Lower leg skin (tissue), 4 donors: ENCODE data around the gene PTH2R. TPM values are rescaled to one million over a fixed set of nuclear protein-coding genes. Genes with fewer than 3 reads are reported as not detected.
"Not testable (repeated sequence)": the region's sequence is repeated elsewhere in the genome, so short reads cannot be mapped to it uniquely, and the experiment has no call there.

Experiments used
- DNase-seq, 2 donors: peaks; one replicate each; pipeline ENCODE4 v3.0.0-alpha.2; 2019; ENCODE audit warnings: low spot score in 2 of 2
- H3K4me3 ChIP-seq: fragments of 200-600 bp; sonication (generic); 2 replicates; pipeline ENCODE4 v1.5.1; 2017; ENCODE audit warnings: mild to moderate bottlenecking, low read depth; ENCODE audit not compliant: poor library complexity, severe bottlenecking
- CTCF ChIP-seq, 3 donors: fragments of 450-650 bp; IDR thresholded peaks; one replicate each; pipeline ENCODE4 v1.5.1; 2016; ENCODE audit warnings: antibody characterized with exemption in 3 of 3, mild to moderate bottlenecking in 3 of 3, moderate library complexity in 2 of 3
- POLR2A ChIP-seq, 2 donors: fragments of 450-650 bp; IDR thresholded peaks; one replicate each; pipeline ENCODE4 v1.6.1; 2016 to 2017; ENCODE audit warnings: antibody characterized with exemption in 2 of 2, mild to moderate bottlenecking in 1 of 2, moderate library complexity in 1 of 2
- WGBS, 2 donors: methylation state at CpG; one replicate each; pipeline ENCODE4 v1.1.5; 2018; 5-methylcytosine and 5-hydroxymethylcytosine counted together
- intact Hi-C: fragments of 100-400 bp; cut with DNase I; formaldehyde crosslinking; loops from one replicate; pipeline ENCODE4 v1.15.0; 2023; ENCODE audit warnings: low total_unique reads
- total RNA-seq, 4 donors: library from RNA; depleted of rRNA; stranded (reverse); fragments of >200 nt; gene quantifications; one replicate each; pipeline ENCODE4 v1.1.0, GENCODE V29; 2016

PTH2R gene
- total RNA-seq, 4 donors from 2014 or later = 0.25 to 0.29 TPM; not detected in 2

GRCh38 chr2:208384637-208385036, 22.0 kb upstream of the PTH2R start:
- H3K4me3 ChIP-seq = no peak overlapping the region
- no peak for DNase-seq
- TF ChIP-seq CTCF (IDR thresholded peaks at IDR 0.05) (no peak), POLR2A (IDR thresholded peaks at IDR 0.05) (no peak)
- intact Hi-C loops = no loop called here
- WGBS, 2 donors = 78 to 80% methylated on average over 4 of the region's 4 CpGs

GRCh38 chr2:208386541-208386940, 20.1 kb upstream of the PTH2R start:
- intact Hi-C loops = no loop called here
- DNase-seq = no peak
- WGBS, 2 donors = 22 to 36% methylated on average over 2 of the region's 2 CpGs
- H3K4me3 ChIP-seq = no peak overlapping the region
- TF ChIP-seq CTCF (IDR thresholded peaks at IDR 0.05) (no peak), POLR2A (IDR thresholded peaks at IDR 0.05) (no peak)

GRCh38 chr2:208389940-208390339, 16.7 kb upstream of the PTH2R start:
- intact Hi-C loops = no loop called here
- H3K4me3 ChIP-seq = no peak overlapping the region
- WGBS, 2 donors = 83 to 91% methylated on average over 3 of the region's 3 CpGs
- no peak for DNase-seq
- TF ChIP-seq POLR2A (IDR thresholded peaks at IDR 0.05) (no peak), CTCF (IDR thresholded peaks at IDR 0.05) (no peak)

GRCh38 chr2:208392300-208392699, 14.3 kb upstream of the PTH2R start:
- intact Hi-C loops = no loop called here
- H3K4me3 ChIP-seq = no peak overlapping the region
- WGBS, 2 donors = 78 to 91% methylated on average over 3 of the region's 3 CpGs
- TF ChIP-seq POLR2A (IDR thresholded peaks at IDR 0.05) (no peak), CTCF (IDR thresholded peaks at IDR 0.05) (no peak)
- DNase-seq = no peak

GRCh38 chr2:208396796-208397195, 9.8 kb upstream of the PTH2R start:
- H3K4me3 ChIP-seq, DNase-seq, intact Hi-C loops: not testable (repeated sequence)
- WGBS, 2 donors = 94 to 98% methylated on average over 4 of the region's 4 CpGs

- no peak for TF ChIP-seq CTCF (IDR thresholded peaks at IDR 0.05)
- TF ChIP-seq POLR2A (IDR thresholded peaks at IDR 0.05) = no peak
- DNase-seq = no peak
- WGBS, 2 donors = 17 to 43% methylated on average over 1 of the region's 1 CpG
- H3K4me3 ChIP-seq = no peak overlapping the region
- intact Hi-C loops = no loop called here
These were observed 7.4 kb upstream of the PTH2R start for GRCh38 chr2:208399201-208399600.
